ENCODE results near the gene CPNE5. TPM values are rescaled to one million over a fixed set of nuclear protein-coding genes. Genes with fewer than 3 reads are reported as not detected.
A peak's percentile ranks its signal among the peaks of the same experiment; 100 is the strongest.

The CPNE5 gene
- total RNA-seq, 1 donor from 2014 or later, result 4.0 TPM

- no peak for DNase-seq
These were observed 47.6 kb downstream of the CPNE5 start for GRCh38 chr6:36791521-36792135.

- no peak for DNase-seq
These were observed 48.2 kb downstream of the CPNE5 start for GRCh38 chr6:36791085-36791484.

GRCh38 chr6:36788768-36789167 is 50.5 kb downstream of the CPNE5 start:
- DNase-seq, result peak; percentile 40

GRCh38 chr6:36788186-36788585 is 51.1 kb downstream of the CPNE5 start:
- DNase-seq, result no peak

GRCh38 chr6:36787210-36787609 is 52.0 kb downstream of the CPNE5 start:
- DNase-seq, result no peak

GRCh38 chr6:36786055-36786675 is 53.1 kb downstream of the CPNE5 start:
- DNase-seq, result no peak

GRCh38 chr6:36784376-36784636 is 54.9 kb downstream of the CPNE5 start:
- DNase-seq, result no peak

- no peak for DNase-seq
These were observed 55.5 kb downstream of the CPNE5 start for GRCh38 chr6:36783603-36784375.

- no peak for DNase-seq
These were observed 57.6 kb downstream of the CPNE5 start for GRCh38 chr6:36781669-36782068.

GRCh38 chr6:36780442-36781177 is 58.6 kb downstream of the CPNE5 start:
- DNase-seq, result no peak

- DNase-seq, result no peak
These were observed 60.0 kb downstream of the CPNE5 start for GRCh38 chr6:36779227-36779626.

GRCh38 chr6:36777801-36778200 is 61.4 kb downstream of the CPNE5 start:
- no peak for DNase-seq

GRCh38 chr6:36776167-36776566 is 63.1 kb downstream of the CPNE5 start:
- no peak for DNase-seq

- no peak for DNase-seq
These were observed 64.9 kb downstream of the CPNE5 start for GRCh38 chr6:36774331-36774730.

GRCh38 chr6:36772397-36772796 is 66.8 kb downstream of the CPNE5 start:
- no peak for DNase-seq

- no peak for DNase-seq
These were observed 68.1 kb downstream of the CPNE5 start for GRCh38 chr6:36771145-36771544.

- no peak for DNase-seq
These were observed 69.4 kb downstream of the CPNE5 start for GRCh38 chr6:36769676-36770499.

GRCh38 chr6:36769183-36769675 is 70.0 kb downstream of the CPNE5 start:
- DNase-seq, result no peak

- DNase-seq, result no peak
These were observed 72.8 kb downstream of the CPNE5 start for GRCh38 chr6:36766399-36766945.

GRCh38 chr6:36765594-36766398 is 73.4 kb downstream of the CPNE5 start:
- peak; percentile 59 for DNase-seq

- DNase-seq, result no peak
These were observed 74.1 kb downstream of the CPNE5 start for GRCh38 chr6:36765190-36765589.
